GM13976 (cell line): Measurements from ENCODE around the gene AMBN.
"Not testable (repeated sequence)": the region's sequence is repeated elsewhere in the genome, so short reads cannot be mapped to it uniquely, and the experiment has no call there.

Source experiments
- DNase-seq: peaks from one replicate; pipeline ENCODE4 v3.0.0; 2012; ENCODE audit warnings: low spot score
- CTCF ChIP-seq: IDR thresholded peaks from 2 replicates; pipeline ENCODE4 v1.5.1; 2012; ENCODE audit warnings: borderline replicate concordance, mild to moderate bottlenecking; ENCODE audit not compliant: insufficient read depth; ENCODE audit errors: extremely low read depth, missing control alignments, control extremely low read depth
- in situ Hi-C: fragments of 300-500 bp; cut with MboI; formaldehyde crosslinking; loops from one replicate; pipeline ENCODE4 v1.12.0; 2022; ENCODE audit warnings: low sequenced_read_pairs, mixed read lengths, inconsistent platforms; ENCODE audit not compliant: unreplicated experiment

Gene AMBN

GRCh38 chr4:70630162-70630561, 38.1 kb downstream of the AMBN start:
- DNase-seq, result no peak
- TF ChIP-seq CTCF, result no peak
- in situ Hi-C loops, result no loop called here

DNA sequence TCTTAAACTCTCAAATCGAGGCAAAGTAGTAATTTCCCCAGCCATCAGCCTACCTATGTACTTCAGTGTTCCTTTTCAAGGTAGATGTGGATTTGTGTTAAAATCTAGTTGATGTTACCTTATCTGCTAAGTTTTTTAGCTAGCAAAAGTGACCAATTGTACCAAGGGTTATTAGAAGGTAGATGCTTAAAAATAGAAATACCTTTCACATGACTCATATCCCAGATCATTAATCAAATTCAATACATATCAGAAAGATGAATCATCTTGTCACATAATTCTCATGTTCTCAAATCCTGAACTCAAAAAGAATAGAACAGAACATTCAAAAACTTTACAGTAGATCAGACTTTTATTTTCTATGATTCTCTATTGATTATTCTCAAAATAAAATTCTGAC, 40.0 kb downstream of the AMBN start:
- no peak for TF ChIP-seq CTCF
- in situ Hi-C loops, result no loop called here
- no peak for DNase-seq

- no peak for TF ChIP-seq CTCF
- DNase-seq, result no peak
- in situ Hi-C loops, result no loop called here
Measured at GRCh38 chr4:70634482-70634881, 42.4 kb downstream of the AMBN start.

- in situ Hi-C loops, result no loop called here
- TF ChIP-seq CTCF, result no peak
- DNase-seq, result no peak
Measured at GRCh38 chr4:70637239-70637913, 45.3 kb downstream of the AMBN start.

- in situ Hi-C loops, result no loop called here
- no peak for TF ChIP-seq CTCF
- DNase-seq, result no peak
Measured at GRCh38 chr4:70640192-70640591, 48.1 kb downstream of the AMBN start.

- DNase-seq, result not testable (repeated sequence)
- in situ Hi-C loops, result loop anchor here (25.0 kb wide), 1 partner anchor 362 kb away; no protein-coding TSS in a partner anchor
Measured at GRCh38 chr4:70650741-70651140, 58.7 kb downstream of the AMBN start.

- in situ Hi-C loops, result loop anchor here (25.0 kb wide), 1 partner anchor 360 kb away; no protein-coding TSS in a partner anchor
- DNase-seq, result peak; percentile 50
- TF ChIP-seq CTCF, result peak; percentile 34
Measured at GRCh38 chr4:70651864-70652506, 59.9 kb downstream of the AMBN start.
